ENCODE results near the gene PIEZO1.
"Not testable (repeated sequence)": the region's sequence is repeated elsewhere in the genome, so short reads cannot be mapped to it uniquely, and the experiment has no call there.

The PIEZO1 gene

DNA sequence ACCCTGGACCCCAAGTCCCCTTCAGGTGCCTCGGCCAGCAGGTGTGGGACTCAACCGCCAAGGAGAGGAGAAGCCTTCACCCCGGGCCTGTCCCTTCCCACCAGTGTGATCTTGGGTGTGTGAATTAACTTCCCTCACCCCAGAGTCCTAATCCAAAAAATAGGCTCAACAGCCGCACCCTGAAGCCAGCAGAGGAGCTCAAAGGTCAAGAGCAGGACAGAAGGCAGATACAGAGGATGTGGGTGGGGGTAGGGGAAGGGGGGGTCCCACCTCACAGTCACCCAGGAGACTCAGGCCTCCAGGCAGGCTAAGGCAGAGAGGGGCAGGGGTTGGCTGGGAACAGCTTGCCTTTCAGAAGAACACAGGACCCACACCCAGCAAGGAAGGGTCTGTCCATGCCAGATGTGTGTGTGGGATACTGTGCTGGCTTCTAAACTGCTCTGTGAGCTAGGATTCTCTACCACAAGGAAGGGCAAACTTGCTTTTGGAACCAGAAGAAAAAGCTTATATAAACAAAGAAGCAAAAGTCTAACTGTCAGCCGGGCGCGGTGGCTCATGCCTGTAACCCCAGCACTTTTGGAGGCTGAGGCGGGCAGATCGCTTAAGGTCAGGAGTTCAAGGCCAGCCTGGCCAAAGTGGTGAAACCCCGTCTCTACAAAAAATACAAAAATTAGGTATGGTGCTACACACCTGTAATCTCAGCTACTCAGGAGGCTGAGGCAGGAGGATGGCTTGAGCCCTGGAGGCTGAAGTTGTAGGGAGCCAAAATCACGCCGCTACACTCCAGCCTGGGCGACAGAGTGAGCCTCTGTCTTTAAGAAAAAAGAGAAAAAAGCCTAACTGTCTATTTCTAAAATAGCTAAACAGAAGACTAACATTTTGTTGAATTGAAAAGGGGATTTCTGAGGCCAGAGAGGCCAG lies 4.6 kb downstream of the PIEZO1 start:
- no peak for DNase-seq

DNA sequence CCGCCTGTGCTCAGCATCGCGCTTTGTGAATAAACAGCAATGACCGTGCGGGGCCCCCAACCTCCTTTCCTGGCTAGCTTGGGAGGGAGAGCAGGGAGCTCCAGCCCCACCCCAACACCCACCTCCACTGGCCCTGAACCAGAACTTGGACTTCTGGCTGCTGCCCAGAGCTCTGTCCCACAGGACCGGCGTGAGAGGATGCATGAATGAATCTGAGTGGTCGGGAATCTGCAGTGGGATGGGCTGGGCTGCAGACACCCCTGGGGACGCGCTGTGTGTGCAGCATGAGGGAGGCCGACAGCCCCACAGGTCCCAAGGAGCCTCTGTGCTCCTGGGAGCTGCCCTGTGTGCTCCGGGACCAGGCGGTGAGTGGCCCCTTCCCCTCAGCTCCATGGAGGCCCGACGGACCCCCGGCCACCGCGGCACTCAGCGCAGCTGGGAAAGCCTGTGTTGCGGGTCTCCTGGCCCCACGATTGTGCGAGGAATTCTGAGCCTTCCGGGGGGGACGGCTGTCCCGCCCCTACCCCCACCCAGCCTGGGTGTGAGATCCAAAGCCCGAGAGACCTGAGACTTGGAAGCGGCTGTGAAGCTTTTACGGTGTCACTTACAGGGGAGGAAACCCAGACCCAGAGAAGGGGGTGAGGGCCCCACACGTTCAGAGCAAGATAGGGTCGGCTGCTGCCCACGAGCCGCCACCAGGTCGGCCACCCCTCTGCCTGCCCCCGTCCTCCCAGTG lies 5.4 kb downstream of the PIEZO1 start:
- DNase-seq: no peak

DNA sequence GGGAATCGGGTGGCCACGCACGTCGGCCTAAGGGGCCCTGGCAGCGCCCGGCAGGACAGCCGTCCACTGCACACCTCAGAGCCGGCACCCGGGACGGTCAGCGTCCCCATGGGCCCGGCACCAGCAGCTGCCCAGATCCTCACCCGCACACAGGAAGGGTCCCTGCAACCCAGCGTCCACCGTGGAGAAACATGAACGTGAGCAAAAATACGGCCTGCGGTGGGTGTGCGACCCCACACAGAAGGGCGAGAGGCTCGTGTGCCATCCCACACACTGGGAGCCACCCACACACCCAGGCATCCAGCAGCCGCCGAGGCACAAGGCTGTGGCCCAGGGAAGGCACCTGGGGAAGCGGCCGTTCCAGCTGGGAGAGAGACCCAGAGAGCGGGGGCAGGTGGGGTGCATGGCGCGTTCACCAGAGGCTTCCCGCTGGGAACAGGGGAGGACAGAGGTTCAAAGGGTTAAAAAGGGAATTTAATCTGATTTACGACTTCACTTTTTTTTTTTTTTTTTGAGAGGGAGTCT lies 6.4 kb downstream of the PIEZO1 start:
- DNase-seq: no peak

GRCh38 chr16:88778271-88778525 lies 6.8 kb downstream of the PIEZO1 start:
- DNase-seq: no peak

- DNase-seq: no peak
These were observed 7.3 kb downstream of the PIEZO1 start for GRCh38 chr16:88777471-88778270.

GRCh38 chr16:88775825-88776224 lies 9.2 kb downstream of the PIEZO1 start:
- DNase-seq: no peak

GRCh38 chr16:88774544-88775393 lies 10.3 kb downstream of the PIEZO1 start:
- no peak for DNase-seq

GRCh38 chr16:88773812-88774291 lies 11.2 kb downstream of the PIEZO1 start:
- no peak for DNase-seq

DNA sequence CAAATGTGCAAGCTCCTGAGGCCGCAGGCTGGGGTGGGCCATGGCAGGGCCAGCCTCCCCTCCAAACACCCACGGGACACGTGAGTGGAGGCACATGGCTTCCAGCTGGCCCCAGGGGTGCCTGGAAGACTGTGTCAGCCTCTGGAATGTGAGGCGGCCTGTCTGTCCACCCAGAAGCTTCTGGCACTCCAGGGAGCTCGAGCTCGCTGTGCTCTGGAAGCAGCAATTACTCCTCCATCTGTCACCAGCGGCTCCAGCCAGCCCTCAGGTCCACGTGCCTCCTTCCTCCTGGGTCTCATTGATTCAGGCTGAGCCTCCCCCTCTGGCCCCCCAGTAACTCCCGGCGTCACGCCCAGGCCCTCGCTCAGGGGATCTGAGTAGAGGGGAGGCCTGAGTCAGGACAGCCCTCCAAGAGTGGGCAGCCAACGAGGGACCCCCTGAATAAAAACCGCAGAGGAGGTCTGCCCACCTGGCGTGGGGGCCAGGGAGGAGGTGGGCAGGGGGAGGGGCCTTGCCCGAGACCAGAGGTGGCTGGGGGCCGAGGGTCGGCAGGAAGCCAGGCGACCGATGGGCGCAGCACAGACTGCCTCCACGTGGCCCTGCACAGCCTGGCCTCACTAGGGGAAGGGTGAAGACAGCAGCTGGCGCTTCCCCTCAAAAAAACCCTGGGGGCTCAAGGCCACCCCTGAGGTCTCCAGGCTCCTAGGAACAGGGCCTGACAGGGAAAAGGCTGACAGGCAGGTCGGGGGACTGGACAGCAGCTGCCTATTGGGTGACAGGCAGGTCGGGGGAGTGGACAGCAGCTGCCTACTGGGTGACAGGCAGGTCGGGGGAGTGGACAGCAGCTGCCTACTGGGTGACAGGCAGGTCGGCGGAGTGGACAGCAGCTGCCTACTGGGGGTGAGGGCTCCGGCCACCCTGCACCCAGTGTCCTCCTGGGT lies 11.9 kb downstream of the PIEZO1 start:
- no peak for DNase-seq

DNA sequence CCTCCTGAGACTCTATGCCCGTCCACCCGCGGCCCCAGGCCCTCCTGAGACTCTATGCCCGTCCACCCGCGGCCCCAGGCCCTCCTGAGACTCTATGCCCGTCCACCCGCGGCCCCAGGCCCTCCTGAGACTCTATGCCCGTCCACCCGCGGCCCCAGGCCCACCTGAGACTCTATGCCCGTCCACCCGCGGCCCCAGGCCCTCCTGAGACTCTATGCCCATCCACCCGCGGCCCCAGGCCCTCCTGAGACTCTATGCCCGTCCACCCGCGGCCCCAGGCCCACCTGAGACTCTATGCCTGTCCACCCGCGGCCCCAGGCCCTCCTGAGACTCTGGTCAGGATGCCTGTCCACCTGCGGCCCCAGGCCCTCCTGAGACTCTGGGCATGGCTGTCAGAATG lies 13.2 kb downstream of the PIEZO1 start:
- DNase-seq: not testable (repeated sequence)

GRCh38 chr16:88771294-88771772 lies 13.7 kb downstream of the PIEZO1 start:
- no peak for DNase-seq

DNA sequence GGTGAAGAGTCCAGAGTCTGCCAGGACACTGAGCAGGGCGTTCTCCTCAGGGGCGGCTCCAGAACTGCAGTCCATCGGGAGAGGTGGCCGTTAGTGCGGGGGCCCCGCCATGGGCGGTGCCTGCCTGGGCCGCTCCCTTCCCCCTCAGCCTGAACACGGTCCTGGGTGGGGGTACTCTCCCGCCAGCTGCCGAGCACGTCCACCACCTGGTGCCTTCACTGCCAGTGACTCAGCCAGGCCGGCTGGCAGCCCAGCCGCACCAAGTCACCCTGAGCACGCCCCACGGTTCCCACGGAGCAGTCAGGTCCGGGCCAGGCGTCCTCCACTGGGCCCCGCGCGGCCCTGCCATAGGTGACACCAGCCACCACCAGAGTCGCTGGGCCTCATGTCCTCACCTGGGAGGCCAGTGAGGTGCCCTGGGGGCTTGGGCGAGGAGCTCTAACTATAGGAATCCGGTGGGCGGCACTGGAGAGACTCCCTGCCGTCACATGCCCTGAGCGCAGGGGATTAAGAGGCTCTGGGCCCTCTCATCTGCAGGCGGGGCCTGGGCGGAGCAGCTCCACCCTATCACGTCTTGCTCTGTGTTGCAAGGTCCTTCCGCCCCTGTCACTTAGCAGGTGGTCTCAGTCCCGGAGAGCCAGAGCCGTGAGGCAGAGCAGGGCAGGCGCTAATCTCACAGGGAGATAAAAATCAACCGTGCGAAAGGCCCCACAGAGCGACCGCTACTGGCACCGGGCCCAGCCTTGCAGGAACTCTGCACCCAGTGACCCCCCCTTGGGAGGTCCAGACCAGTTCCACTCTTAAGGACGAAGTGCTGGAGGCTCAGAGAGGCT lies 14.3 kb downstream of the PIEZO1 start:
- DNase-seq: no peak

- peak; percentile 20 for DNase-seq
These were observed 15.2 kb downstream of the PIEZO1 start for GRCh38 chr16:88769617-88770460.

DNA sequence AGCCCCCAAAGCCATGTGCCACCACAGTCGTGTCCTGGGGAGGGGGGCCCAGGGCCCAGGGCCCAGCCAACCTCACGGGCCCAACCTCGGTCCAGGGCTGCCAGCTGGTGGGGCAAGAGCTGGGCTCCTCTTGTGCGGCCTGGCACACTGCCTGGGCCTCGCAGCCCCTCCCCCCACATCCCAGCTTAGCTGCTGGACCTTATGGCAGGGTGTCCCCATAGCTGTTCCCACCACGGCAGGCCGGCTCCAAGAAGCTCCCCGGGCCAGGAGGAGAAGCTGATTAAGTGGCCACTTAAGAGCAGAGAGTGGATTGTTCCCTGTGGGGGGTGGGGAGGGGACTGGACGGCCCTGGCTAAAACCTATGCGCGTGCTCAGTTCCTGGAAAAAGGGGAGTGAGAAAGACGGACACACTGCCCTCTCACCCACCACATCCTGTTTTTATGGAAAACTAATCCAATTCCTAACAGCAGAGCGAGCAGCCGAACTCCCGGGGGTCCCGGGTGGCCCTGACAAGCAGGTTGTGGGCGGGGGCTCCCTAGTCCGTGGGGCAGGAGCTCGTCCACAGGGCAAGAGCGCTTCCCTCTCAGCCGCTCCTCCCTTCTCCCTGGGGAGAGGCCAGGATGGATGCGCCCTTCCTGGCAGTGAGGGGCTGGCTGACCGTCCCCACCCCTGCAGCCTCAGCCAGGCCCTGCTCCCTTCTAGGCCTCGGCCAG lies 16.8 kb downstream of the PIEZO1 start:
- DNase-seq: no peak

GRCh38 chr16:88767546-88768070 lies 17.4 kb downstream of the PIEZO1 start:
- DNase-seq: no peak

DNA sequence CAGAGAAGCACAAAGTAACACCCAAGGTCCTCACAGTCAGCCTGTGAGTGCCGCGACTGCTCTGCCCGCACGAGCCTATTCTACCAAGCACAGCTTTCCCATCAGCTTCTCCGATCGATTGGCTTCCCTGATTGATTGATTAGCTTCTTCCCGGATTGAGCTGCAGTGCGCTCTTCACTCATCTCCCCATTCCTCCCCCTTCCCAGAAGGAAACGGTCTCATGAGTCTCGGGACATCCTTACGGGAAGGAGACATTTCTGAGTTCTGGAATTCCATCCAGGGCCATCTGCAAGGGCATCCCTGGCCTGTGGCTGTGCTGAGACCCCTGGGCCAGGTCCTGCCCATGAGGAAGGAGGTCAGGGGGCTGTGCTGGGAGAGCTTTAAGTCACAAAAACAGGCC lies 18.0 kb downstream of the PIEZO1 start:
- DNase-seq: no peak

- DNase-seq: no peak
These were observed 20.1 kb downstream of the PIEZO1 start for GRCh38 chr16:88764913-88765349.

- no peak for DNase-seq
These were observed 20.9 kb downstream of the PIEZO1 start for GRCh38 chr16:88764080-88764479.

All from stimulated activated CD4-positive, alpha-beta T cell treated with anti-CD3 and anti-CD28 coated beads, Interleukin-4, amount 100 ng/mL, for 24 hours (primary cell).